ENCODE data around the gene PPP4R2.

PPP4R2 gene

GRCh38 chr3:72996473-72997333 lies at the start of gene PPP4R2:
Gene PPP4R2 (plus strand): TSS chr3:72996811. CDS start chr3:72997038, 227 bp downstream.
- DNase-seq (ENCODE audit: low read depth in 2 of 2): peak; percentile 82 to 89

- no peak for DNase-seq (ENCODE audit: low read depth in 2 of 2)
These were observed 48.7 kb upstream of the PPP4R2 start for GRCh38 chr3:72947715-72948490.

GRCh38 chr3:72949016-72949415 lies 47.6 kb upstream of the PPP4R2 start:
- no peak for DNase-seq (ENCODE audit: low read depth in 2 of 2)

- DNase-seq (ENCODE audit: low read depth in 2 of 2): no peak
These were observed 46.2 kb upstream of the PPP4R2 start for GRCh38 chr3:72950372-72950771.

- no peak for DNase-seq (ENCODE audit: low read depth in 2 of 2)
These were observed 45.8 kb upstream of the PPP4R2 start for GRCh38 chr3:72950801-72951200.

GRCh38 chr3:72951259-72951722 lies 45.3 kb upstream of the PPP4R2 start:
- no peak for DNase-seq (ENCODE audit: low read depth in 2 of 2)

GRCh38 chr3:72953325-72953956 lies 43.2 kb upstream of the PPP4R2 start:
- no peak for DNase-seq (ENCODE audit: low read depth in 2 of 2)

- no peak for DNase-seq (ENCODE audit: low read depth in 2 of 2)
These were observed 39.3 kb upstream of the PPP4R2 start for GRCh38 chr3:72957297-72957696.

- DNase-seq (ENCODE audit: low read depth in 2 of 2): no peak
These were observed 37.3 kb upstream of the PPP4R2 start for GRCh38 chr3:72959336-72959735.

- peak in 1 of 2 donors; percentile 21 for DNase-seq (ENCODE audit: low read depth in 2 of 2)
These were observed 35.6 kb upstream of the PPP4R2 start for GRCh38 chr3:72960812-72961518.

- no peak for DNase-seq (ENCODE audit: low read depth in 2 of 2)
These were observed 34.9 kb upstream of the PPP4R2 start for GRCh38 chr3:72961752-72962151.

GRCh38 chr3:72962317-72962716 lies 34.3 kb upstream of the PPP4R2 start:
- DNase-seq (ENCODE audit: low read depth in 2 of 2): no peak

- no peak for DNase-seq (ENCODE audit: low read depth in 2 of 2)
These were observed 32.0 kb upstream of the PPP4R2 start for GRCh38 chr3:72964633-72965032.

GRCh38 chr3:72968266-72968664 lies 28.3 kb upstream of the PPP4R2 start:
- no peak for DNase-seq (ENCODE audit: low read depth in 2 of 2)

GRCh38 chr3:72969766-72970165 lies 26.8 kb upstream of the PPP4R2 start:
- no peak for DNase-seq (ENCODE audit: low read depth in 2 of 2)

- DNase-seq (ENCODE audit: low read depth in 2 of 2): no peak
These were observed 25.7 kb upstream of the PPP4R2 start for GRCh38 chr3:72970942-72971341.

- DNase-seq (ENCODE audit: low read depth in 2 of 2): no peak
These were observed 23.9 kb upstream of the PPP4R2 start for GRCh38 chr3:72972706-72973030.

GRCh38 chr3:72973031-72973723 lies 23.4 kb upstream of the PPP4R2 start:
- no peak for DNase-seq (ENCODE audit: low read depth in 2 of 2)

- no peak for DNase-seq (ENCODE audit: low read depth in 2 of 2)
These were observed 22.8 kb upstream of the PPP4R2 start for GRCh38 chr3:72973786-72974185.

- no peak for DNase-seq (ENCODE audit: low read depth in 2 of 2)
These were observed 21.7 kb upstream of the PPP4R2 start for GRCh38 chr3:72974956-72975355.

GRCh38 chr3:72976281-72976741 lies 20.3 kb upstream of the PPP4R2 start:
- no peak for DNase-seq (ENCODE audit: low read depth in 2 of 2)
